Activated effector memory CD4-positive, alpha-beta T cell treated with Interleukin-2 at 50 U/mL for 16 hours (primary cell): ENCODE measurements around the gene HDAC7.

ENCODE experiments used
- DNase-seq: peaks from one replicate; pipeline ENCODE4 v3.0.0-alpha.2; 2020

The HDAC7 gene

GRCh38 chr12:47791351-47791746, 28.4 kb downstream of the HDAC7 start:
- no peak for DNase-seq

- no peak for DNase-seq
These were observed 28.9 kb downstream of the HDAC7 start for GRCh38 chr12:47790676-47791350.

- no peak for DNase-seq
These were observed 29.8 kb downstream of the HDAC7 start for GRCh38 chr12:47789712-47790489.

- DNase-seq: no peak
These were observed 30.6 kb downstream of the HDAC7 start for GRCh38 chr12:47789141-47789540.

GRCh38 chr12:47787596-47788319, 31.9 kb downstream of the HDAC7 start:
- DNase-seq: no peak

- DNase-seq: no peak
These were observed 32.9 kb downstream of the HDAC7 start for GRCh38 chr12:47786662-47787280.

GRCh38 chr12:47785887-47786661, 33.6 kb downstream of the HDAC7 start:
- no peak for DNase-seq

GRCh38 chr12:47785036-47785886, 34.4 kb downstream of the HDAC7 start:
- no peak for DNase-seq

- DNase-seq: no peak
These were observed 35.6 kb downstream of the HDAC7 start for GRCh38 chr12:47783821-47784819.

- no peak for DNase-seq
These were observed 36.5 kb downstream of the HDAC7 start for GRCh38 chr12:47783024-47783755.

- no peak for DNase-seq
These were observed 37.3 kb downstream of the HDAC7 start for GRCh38 chr12:47782372-47782770.

GRCh38 chr12:47781479-47782371, 38.0 kb downstream of the HDAC7 start:
- no peak for DNase-seq

GRCh38 chr12:47779943-47780504, 39.7 kb downstream of the HDAC7 start:
- no peak for DNase-seq

- DNase-seq: peak; percentile 84
These were observed 40.3 kb downstream of the HDAC7 start for GRCh38 chr12:47779301-47779942.

GRCh38 chr12:47778881-47779280, 40.8 kb downstream of the HDAC7 start:
- DNase-seq: no peak

GRCh38 chr12:47777741-47778558, 41.8 kb downstream of the HDAC7 start:
- DNase-seq: no peak

GRCh38 chr12:47777151-47777550, 42.6 kb downstream of the HDAC7 start:
- DNase-seq: no peak
